ENCODE results near the gene CDC45. TPM values are rescaled to one million over a fixed set of nuclear protein-coding genes. Genes with fewer than 3 reads are reported as not detected.

Gene CDC45
- total and polyA plus RNA-seq, 3 donors from 2014 or later = 38.8 to 47.2 (median 43.7) TPM

- no peaks in the 10 kb centered on the region for H3K27me3 ChIP-seq
- intact Hi-C loops (cut with DNase I; ENCODE audit: low total_unique reads) = no loop called here
- no peak for TF ChIP-seq POLR2A (IDR thresholded peaks at IDR 0.05)
- TF ChIP-seq, protein P1, sequence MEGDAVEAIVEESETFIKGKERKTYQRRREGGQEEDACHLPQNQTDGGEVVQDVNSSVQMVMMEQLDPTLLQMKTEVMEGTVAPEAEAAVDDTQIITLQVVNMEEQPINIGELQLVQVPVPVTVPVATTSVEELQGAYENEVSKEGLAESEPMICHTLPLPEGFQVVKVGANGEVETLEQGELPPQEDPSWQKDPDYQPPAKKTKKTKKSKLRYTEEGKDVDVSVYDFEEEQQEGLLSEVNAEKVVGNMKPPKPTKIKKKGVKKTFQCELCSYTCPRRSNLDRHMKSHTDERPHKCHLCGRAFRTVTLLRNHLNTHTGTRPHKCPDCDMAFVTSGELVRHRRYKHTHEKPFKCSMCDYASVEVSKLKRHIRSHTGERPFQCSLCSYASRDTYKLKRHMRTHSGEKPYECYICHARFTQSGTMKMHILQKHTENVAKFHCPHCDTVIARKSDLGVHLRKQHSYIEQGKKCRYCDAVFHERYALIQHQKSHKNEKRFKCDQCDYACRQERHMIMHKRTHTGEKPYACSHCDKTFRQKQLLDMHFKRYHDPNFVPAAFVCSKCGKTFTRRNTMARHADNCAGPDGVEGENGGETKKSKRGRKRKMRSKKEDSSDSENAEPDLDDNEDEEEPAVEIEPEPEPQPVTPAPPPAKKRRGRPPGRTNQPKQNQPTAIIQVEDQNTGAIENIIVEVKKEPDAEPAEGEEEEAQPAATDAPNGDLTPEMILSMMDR (IDR thresholded peaks at IDR 0.05) = no peak
- no peak overlapping the region for H3K27ac ChIP-seq
- H3K4me1 ChIP-seq = no peaks in the 10 kb centered on the region
- H3K9me3 ChIP-seq = no peaks in the 10 kb centered on the region
- no peak overlapping the region for H3K4me3 ChIP-seq
- DNase-seq = no peak
- 93 to 94% methylated on average over 2 of the region's 2 CpGs for WGBS, 2 donors
- no peaks in the 10 kb centered on the region for H3K36me3 ChIP-seq (ENCODE audit: low read depth, missing control alignments)
Observed at GRCh38 chr22:19509923-19510322, 30.2 kb downstream of the CDC45 start.

DNA sequence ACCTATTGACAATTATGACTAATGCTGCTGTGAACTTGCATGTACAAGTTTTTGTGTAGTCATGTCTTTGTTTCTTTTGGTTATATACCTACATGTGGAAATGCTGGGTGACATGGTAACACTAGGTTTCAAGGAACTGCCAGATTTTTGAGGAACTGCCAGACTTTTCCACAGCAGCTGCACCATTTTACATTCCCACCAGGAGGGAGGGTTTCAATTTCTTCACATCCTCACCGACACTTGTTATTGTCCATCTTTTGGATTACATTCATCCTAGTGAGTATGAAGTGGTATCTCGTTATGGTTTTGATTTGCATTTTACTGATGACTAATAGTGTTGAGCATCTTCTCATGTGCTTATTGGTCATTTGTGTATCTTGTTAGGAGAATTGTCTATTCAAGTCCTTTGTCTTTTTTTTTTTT is 31.2 kb downstream of the CDC45 start:
- H3K27ac ChIP-seq = no peak overlapping the region
- WGBS, 2 donors = 96 to 100% methylated on average over 2 of the region's 2 CpGs
- H3K27me3 ChIP-seq = no peaks in the 10 kb centered on the region
- no peak overlapping the region for H3K4me3 ChIP-seq
- no peaks in the 10 kb centered on the region for H3K36me3 ChIP-seq (ENCODE audit: low read depth, missing control alignments)
- intact Hi-C loops (cut with DNase I; ENCODE audit: low total_unique reads) = no loop called here
- TF ChIP-seq, protein P1 (IDR thresholded peaks at IDR 0.05) = no peak
- no peak for TF ChIP-seq POLR2A (IDR thresholded peaks at IDR 0.05)
- no peaks in the 10 kb centered on the region for H3K9me3 ChIP-seq
- H3K4me1 ChIP-seq = no peaks in the 10 kb centered on the region
- no peak for DNase-seq

DNA sequence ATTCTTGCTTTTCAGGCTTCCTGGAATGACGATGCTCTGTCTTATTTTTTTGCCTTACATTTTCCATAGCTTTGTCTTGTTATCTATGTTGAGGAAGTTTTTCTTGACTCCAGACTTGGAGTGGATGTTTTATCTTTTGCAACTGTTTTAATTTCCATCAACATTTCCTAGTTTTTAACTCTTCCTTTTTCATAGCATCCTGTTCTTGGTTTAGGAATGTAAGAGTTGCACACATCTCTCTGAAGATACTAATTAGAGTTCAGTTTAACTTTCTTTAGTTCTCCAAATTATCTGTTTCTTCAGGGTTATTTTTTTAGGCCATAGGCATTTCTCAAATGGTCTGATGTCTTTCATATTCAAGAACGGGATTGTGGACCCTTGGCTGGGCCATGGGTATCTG is 34.1 kb downstream of the CDC45 start:
- no peak overlapping the region for H3K27ac ChIP-seq
- H3K9me3 ChIP-seq = no peaks in the 10 kb centered on the region
- no peaks in the 10 kb centered on the region for H3K27me3 ChIP-seq
- no peaks in the 10 kb centered on the region for H3K36me3 ChIP-seq (ENCODE audit: low read depth, missing control alignments)
- H3K4me1 ChIP-seq = no peaks in the 10 kb centered on the region
- TF ChIP-seq, protein P1 (IDR thresholded peaks at IDR 0.05) = no peak
- TF ChIP-seq POLR2A (IDR thresholded peaks at IDR 0.05) = no peak
- no peak for DNase-seq
- H3K4me3 ChIP-seq = no peak overlapping the region
- 48 to 74% methylated on average over 2 of the region's 2 CpGs for WGBS, 2 donors
- intact Hi-C loops (cut with DNase I; ENCODE audit: low total_unique reads) = no loop called here

- WGBS, 2 donors = 95 to 97% methylated on average over 13 to 14 of the region's 14 CpGs
- intact Hi-C loops (cut with DNase I; ENCODE audit: low total_unique reads) = no loop called here
Observed at GRCh38 chr22:19514831-19515565, 35.3 kb downstream of the CDC45 start.

More at GRCh38 chr22:19514831-19515565, 35.3 kb downstream of the CDC45 start:
- Histone ChIP-seq H3K36me3 (ENCODE audit: low read depth, missing control alignments) (no peaks in the 10 kb centered on the region), H3K9me3 (no peaks in the 10 kb centered on the region), H3K27me3 (no peaks in the 10 kb centered on the region), H3K27ac (no peak overlapping the region), H3K4me1 (no peaks in the 10 kb centered on the region), H3K4me3 (no peak overlapping the region)
- DNase-seq = no peak
- TF ChIP-seq, protein P1 (IDR thresholded peaks at IDR 0.05) = no peak
- no peak for TF ChIP-seq POLR2A (IDR thresholded peaks at IDR 0.05)

Measured in testis (tissue), 3 donors.